HCT116 (cell line): Measurements from ENCODE around the gene STK24. TPM values are rescaled to one million over a fixed set of nuclear protein-coding genes. Genes with fewer than 3 reads are reported as not detected.

Experiments used
- ATAC-seq: fragments of 200-7000 bp; cut with Tn5 transposase; 2 replicates; pipeline ENCODE4 v1.9.1; 2020; ENCODE audit warnings: mild to moderate bottlenecking, moderate library complexity
- BruUV-seq: library from RNA; stranded (reverse); fragments of 400-500 nt; replicated peaks from 2 replicates; lab custom pipeline; 2021; lab: Mats Ljungman, UMichigan
- CTCF ChIA-PET: fragments of 300-600 bp; sonication (Branson Sonifier 250); formaldehyde crosslinking; loops from one replicate; lab custom pipeline; 2021; ENCODE audit warnings: antibody characterized with exemption; lab: Charles Lee
- POLR2A ChIA-PET: fragments of 300-600, 350-600 bp; sonication (Branson Sonifier 250); formaldehyde crosslinking; loops from one replicate; lab custom pipeline; 2021; ENCODE audit warnings: antibody characterized with exemption; lab: Charles Lee
- RAD21 ChIA-PET, 2 experiments: fragments of 300-600 bp; sonication (Branson Sonifier 250); formaldehyde crosslinking; loops; one replicate each; lab custom pipeline; 2023; ENCODE audit warnings: low total read pairs in 2 of 2; ENCODE audit not compliant: uncharacterized antibody in 2 of 2, unreplicated experiment in 2 of 2, low non-redundant PET in 1 of 2; lab: Charles Lee
- DNase-seq: peaks from one replicate; pipeline ENCODE4 v3.0.0-alpha.2; 2010; ENCODE audit warnings: low read depth, low spot score
- H2AFZ ChIP-seq: fragments of 200-600 bp; shearing (Covaris generic), sonication (generic); 2 replicates; pipeline ENCODE4 v1.6.1; 2017; ENCODE audit warnings: low read depth, mixed run types, mixed read lengths, antibody characterized with exemption, low read length; ENCODE audit not compliant: poor library complexity, severe bottlenecking
- H3K27ac ChIP-seq: 2 replicates; pipeline ENCODE4 v1.5.1; 2012; ENCODE audit warnings: low read depth, low read length
- H3K27me3 ChIP-seq: fragments of 200-600 bp; sonication (generic); 2 replicates; pipeline ENCODE4 v1.6.1; 2016; ENCODE audit warnings: mixed run types, low read length, mixed read lengths; ENCODE audit not compliant: insufficient read depth
- H3K36me3 ChIP-seq, 2 experiments: fragments of 200-500 bp in 1 of 2; fragments of 200-600 bp in 1 of 2; sonication (Bioruptor generic) in 1 of 2; sonication (generic) in 1 of 2; 2 replicates each; pipeline versions ENCODE4 v1.5.1 to v1.6.1; 2014 to 2016; ENCODE audit warnings: low read length in 2 of 2, inconsistent platforms in 1 of 2, mixed read lengths in 1 of 2, mixed run types in 1 of 2; ENCODE audit not compliant: insufficient read depth in 2 of 2, control insufficient read depth in 1 of 2
- H3K4me1 ChIP-seq, 2 experiments: fragments of 200-600 bp in 1 of 2; sonication (generic) in 1 of 2; 2 replicates each; pipeline versions ENCODE4 v1.5.1 to v1.6.1; 2012 to 2017; ENCODE audit warnings: low read length in 2 of 2, inconsistent platforms in 1 of 2, mild to moderate bottlenecking in 1 of 2, mixed read lengths in 1 of 2, mixed run types in 1 of 2, moderate library complexity in 1 of 2; ENCODE audit not compliant: insufficient read depth in 2 of 2, control insufficient read depth in 1 of 2
- H3K4me2 ChIP-seq: fragments of 200-600 bp; sonication (generic); 2 replicates; pipeline ENCODE4 v1.6.1; 2017; ENCODE audit warnings: mixed run types, low read length, mixed read lengths
- H3K4me3 ChIP-seq, 2 experiments: fragments of 200-600 bp in 1 of 2; sonication (generic) in 1 of 2; replicated peaks in 1 of 2; 2 replicates each; pipeline ENCODE4 v1.5.1; 2011 to 2016; ENCODE audit warnings: low read length in 2 of 2, control low read depth in 1 of 2, low read depth in 1 of 2, mild to moderate bottlenecking in 1 of 2, mixed read lengths in 1 of 2, mixed run types in 1 of 2
- H3K79me2 ChIP-seq: fragments of 200-600 bp; sonication (generic); 2 replicates; pipeline ENCODE4 v1.6.1; 2017; ENCODE audit warnings: mild to moderate bottlenecking, mixed run types, low read length, moderate library complexity, mixed read lengths; ENCODE audit not compliant: insufficient read depth
- H3K9ac ChIP-seq: fragments of 200-600 bp; sonication (generic); 2 replicates; pipeline ENCODE4 v1.6.1; 2016; ENCODE audit warnings: low read length, mixed read lengths
- H3K9me2 ChIP-seq: fragments of 200-600 bp; sonication (generic), shearing (Covaris generic); 2 replicates; pipeline ENCODE4 v1.6.1; 2017; ENCODE audit warnings: mixed run types, mild to moderate bottlenecking, moderate library complexity; ENCODE audit not compliant: insufficient read depth
- H3K9me3 ChIP-seq, 2 experiments: fragments of 200-500 bp in 1 of 2; fragments of 200-600 bp in 1 of 2; sonication (Bioruptor generic) in 1 of 2; sonication (generic) in 1 of 2; 2 replicates each; pipeline ENCODE4 v1.6.1; 2014 to 2017; ENCODE audit warnings: low read length in 2 of 2, mixed read lengths in 2 of 2, inconsistent platforms in 1 of 2, low read depth in 1 of 2, mild to moderate bottlenecking in 1 of 2, mixed run types in 1 of 2, moderate library complexity in 1 of 2; ENCODE audit not compliant: control insufficient read depth in 1 of 2, insufficient read depth in 1 of 2
- H4K20me1 ChIP-seq: fragments of 200-600 bp; sonication (generic), shearing (Covaris generic); 2 replicates; pipeline ENCODE4 v1.6.1; 2017; ENCODE audit warnings: mixed run types, mild to moderate bottlenecking, moderate library complexity; ENCODE audit not compliant: insufficient read depth
- ATF3 ChIP-seq: IDR thresholded peaks from 2 replicates; pipeline ENCODE4 v1.6.1; 2012
- CTCF ChIP-seq, 3 experiments: fragments of 200-600 bp in 1 of 3; sonication (generic) in 1 of 3; IDR thresholded peaks in 2 of 3; conservative IDR thresholded peaks in 1 of 3; 2 replicates each; pipeline ENCODE4 v1.5.1; 2012 to 2017; ENCODE audit warnings: low read depth in 2 of 3, low read length in 2 of 3, antibody characterized with exemption in 1 of 3, borderline replicate concordance in 1 of 3, control low read depth in 1 of 3, mild to moderate bottlenecking in 1 of 3, mixed read lengths in 1 of 3, mixed run types in 1 of 3, moderate library complexity in 1 of 3; ENCODE audit not compliant: insufficient read depth in 1 of 3
- EGR1 ChIP-seq: IDR thresholded peaks from 2 replicates; pipeline ENCODE4 v1.6.1; 2012; ENCODE audit warnings: low read depth
- FOSL1 ChIP-seq: IDR thresholded peaks from 2 replicates; pipeline ENCODE4 v1.6.1; 2012; ENCODE audit warnings: low read depth
- JUND ChIP-seq: IDR thresholded peaks from 2 replicates; pipeline ENCODE4 v1.6.1; 2012
- MAX ChIP-seq: IDR thresholded peaks from 2 replicates; pipeline ENCODE4 v1.6.1; 2012
- POLR2AphosphoS5 ChIP-seq: IDR thresholded peaks from 2 replicates; pipeline ENCODE4 v1.6.1; 2011; ENCODE audit warnings: mild to moderate bottlenecking, low read depth, low read length, moderate library complexity
- RAD21 ChIP-seq: IDR thresholded peaks from 2 replicates; pipeline ENCODE4 v1.6.1; 2012; ENCODE audit warnings: low read depth, mild to moderate bottlenecking
- SP1 ChIP-seq: IDR thresholded peaks from 2 replicates; pipeline ENCODE4 v1.6.1; 2012; ENCODE audit warnings: low read depth
- YY1 ChIP-seq: IDR thresholded peaks from 2 replicates; pipeline ENCODE4 v1.6.1; 2011; ENCODE audit warnings: low read length, low read depth, moderate library complexity, mild to moderate bottlenecking; ENCODE audit not compliant: insufficient replicate concordance; ENCODE audit errors: extremely low read depth
- ZBTB33 ChIP-seq: IDR thresholded peaks from 2 replicates; pipeline ENCODE4 v1.6.1; 2011; ENCODE audit warnings: mild to moderate bottlenecking, low read length, moderate library complexity; ENCODE audit not compliant: insufficient replicate concordance; ENCODE audit errors: extremely low read depth
- ZNF274 ChIP-seq: fragments of 200-500 bp; sonication (Bioruptor generic); IDR thresholded peaks from 2 replicates; pipeline ENCODE4 v1.6.1; 2014; ENCODE audit warnings: mild to moderate bottlenecking, low read depth, low read length, inconsistent platforms
- intact Hi-C: fragments of 100-400 bp; cut with micrococcal nuclease; formaldehyde crosslinking; loops from 2 replicates; pipeline ENCODE4 v1.10.0; 2022
- total RNA-seq: library from RNA; stranded (reverse); gene quantifications from one replicate; pipeline ENCODE4 v1.2.1, GENCODE V29; 2021; ENCODE audit not compliant: unreplicated experiment

The STK24 gene
- total RNA-seq, 1 experiment from 2014 or later: 137 TPM

GRCh38 chr13:98538876-98539275, 38.0 kb downstream of the STK24 start:
- Histone ChIP-seq H3K27me3 (no peaks in the 10 kb centered on the region), H3K27ac (no peak overlapping the region), H3K4me2 (no peak overlapping the region), H2AFZ (no peak overlapping the region), H3K79me2 (peaks cover 98% of the 10 kb centered on the region), H3K9me3 (no peaks in the 10 kb centered on the region), H3K9me2 (no peaks in the 10 kb centered on the region), H3K36me3 (no peaks in the 10 kb centered on the region), H3K4me1 (peaks cover 0 to 22% of the 10 kb centered on the region in 2 experiments; a peak in 2 of 4 replicates), H3K9ac (no peak overlapping the region), H4K20me1 (peaks cover 21% of the 10 kb centered on the region; the same call in 1 of the 2 replicates), H3K4me3 (no peak overlapping the region)
- ChIA-PET CTCF (no interaction called here), RAD21 (interaction anchor here in 1 of 2 experiments (0.6 kb wide), 1 partner anchor 20 kb away, joined by 4 read pairs; no protein-coding TSS in a partner anchor), POLR2A (interaction anchor here (1.5 kb wide), 1 partner anchor 13 kb away, joined by 4 read pairs; no protein-coding TSS in a partner anchor)
- TF ChIP-seq FOSL1 (no peak), ZNF274 (no peak), EGR1 (no peak), SP1 (no peak), YY1 (no peak), JUND (no peak), MAX (no peak), ZBTB33 (no peak), RAD21 (no peak), CTCF (IDR thresholded peaks at IDR 0.05 in 2 of 3, conservative IDR thresholded peaks at IDR 0.05 in 1 of 3; ENCODE audit: borderline replicate concordance in 1 of 3, insufficient read depth in 1 of 3, low read depth in 2 of 3, low read length in 2 of 3) (no peak), POLR2AphosphoS5 (no peak), ATF3 (no peak)
- DNase-seq (no peak), ATAC-seq (no peak)
- intact Hi-C loops: no loop called here
- BruUV-seq: no TSS peak
